Measurements from ENCODE around the gene DRAXIN. TPM values are rescaled to one million over a fixed set of nuclear protein-coding genes. Genes with fewer than 3 reads are reported as not detected.
A peak's percentile ranks its signal among the peaks of the same experiment; 100 is the strongest.

The DRAXIN gene
- total RNA-seq, 1 experiment from 2014 or later = 7.0 TPM

DNA sequence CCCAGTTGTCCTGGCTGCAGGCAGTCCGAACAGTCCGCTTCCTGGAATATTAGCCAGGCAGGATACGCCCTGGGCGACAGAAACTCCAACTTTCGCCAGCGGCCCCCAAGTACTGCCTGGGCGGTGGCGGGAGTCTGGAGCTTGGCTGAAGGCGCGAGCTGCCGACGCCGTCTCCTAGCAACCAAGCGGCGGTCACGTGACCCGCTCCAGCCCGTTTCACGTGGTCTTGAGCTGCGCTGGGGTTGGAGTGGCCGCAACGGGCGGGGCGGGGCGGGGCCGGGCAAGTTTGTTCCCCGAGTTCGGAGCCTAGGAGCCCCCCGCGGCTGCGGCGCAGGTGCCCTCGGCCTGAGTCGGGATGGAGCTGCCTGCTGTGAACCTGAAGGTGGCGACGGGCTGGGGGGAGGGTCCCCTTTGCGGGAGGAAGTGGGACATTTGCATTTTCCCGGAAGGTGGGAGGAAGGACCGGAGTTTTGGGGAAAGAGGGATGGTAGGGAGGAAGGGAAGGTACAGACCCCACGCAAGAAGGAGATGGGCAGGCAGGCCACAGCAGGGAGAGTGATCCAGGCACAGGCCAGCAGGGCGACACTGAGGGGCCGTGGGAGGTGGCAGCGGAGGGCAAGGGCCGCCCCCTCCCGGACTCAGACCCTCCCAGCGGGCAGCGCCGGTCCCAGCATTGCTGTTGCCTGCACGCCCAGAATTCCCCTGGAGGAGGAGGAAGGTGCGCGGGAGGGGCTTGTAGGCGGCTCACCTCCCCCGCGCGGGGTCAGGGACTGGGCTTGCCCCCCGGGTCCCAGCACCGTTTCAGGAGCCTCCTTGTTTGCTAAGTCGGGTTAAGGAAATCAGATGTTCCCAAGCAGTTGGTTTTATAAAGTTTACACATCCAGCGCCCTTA is 44.6 kb downstream of the DRAXIN start, which contains the start of gene AGTRAP:
Gene AGTRAP, plus strand, starts transcription at position 283 of the 892 bp plus-strand sequence. Its CDS starts 73 bp downstream, at position 356.
- peak; percentile 70 for DNase-seq (ENCODE audit: low spot score)

DNA sequence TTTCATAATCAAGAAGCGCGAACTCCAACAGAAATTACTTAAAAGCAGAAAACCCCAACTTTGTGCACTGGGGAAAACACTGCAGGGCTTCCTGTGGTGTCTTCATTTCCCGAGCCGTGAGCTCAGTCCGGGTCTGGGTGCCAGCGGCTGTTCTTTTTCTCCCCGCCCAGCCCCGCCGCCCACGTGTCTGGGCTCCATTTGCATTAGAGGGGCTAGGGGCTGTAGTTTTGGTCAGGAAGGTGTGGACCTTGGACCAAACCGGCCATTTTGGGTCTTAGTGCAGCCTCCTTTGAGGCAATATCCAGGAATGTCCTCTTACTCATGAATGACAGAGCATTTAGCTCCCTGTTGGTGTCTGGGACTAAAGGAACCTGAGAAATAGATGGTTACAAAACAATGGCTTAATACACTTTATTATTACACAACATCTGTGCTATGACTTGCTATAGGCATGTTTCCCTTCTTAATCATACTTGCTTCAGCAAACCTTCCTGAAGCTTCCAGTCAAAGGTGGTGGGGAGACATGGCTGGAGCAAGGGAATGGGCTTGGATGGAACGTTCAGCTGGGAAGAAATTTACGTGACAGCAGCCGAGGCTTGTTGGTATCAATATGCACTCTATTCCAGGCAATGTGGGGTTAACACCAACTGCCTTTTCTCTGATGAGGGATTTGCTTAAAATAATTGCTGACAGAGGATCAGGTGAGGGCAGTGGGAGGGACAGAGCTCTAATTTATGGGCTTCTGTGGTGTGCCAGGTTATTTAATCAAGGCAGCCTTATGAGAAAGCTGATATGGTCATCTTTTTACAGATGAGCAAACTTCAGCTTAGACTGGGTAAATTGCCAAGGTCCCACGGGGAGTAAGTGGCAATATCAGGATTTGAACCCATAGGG is 45.5 kb downstream of the DRAXIN start:
- DNase-seq (ENCODE audit: low spot score) = peak; percentile 17

DNA sequence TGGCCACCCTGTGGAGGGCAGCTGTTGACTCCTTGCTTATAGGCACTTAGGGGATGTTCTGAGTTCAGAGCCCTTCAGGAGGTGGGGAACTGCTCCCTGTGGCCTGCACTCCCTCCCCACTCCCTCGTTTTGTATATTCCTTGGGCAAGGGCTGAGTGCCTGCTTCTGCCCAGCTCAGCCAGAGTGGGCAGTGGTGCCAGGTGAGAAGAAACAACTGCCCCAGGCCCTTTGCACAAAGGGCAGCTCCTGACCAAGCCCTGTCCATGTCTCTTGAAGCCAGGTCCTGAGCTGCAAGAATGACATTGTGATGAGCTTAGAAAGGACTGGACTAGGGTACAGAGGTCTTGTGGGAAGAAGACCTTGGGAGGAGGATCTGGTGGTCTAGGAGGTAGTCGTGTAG is 46.6 kb downstream of the DRAXIN start:
- DNase-seq (ENCODE audit: low spot score) = no peak

DNA sequence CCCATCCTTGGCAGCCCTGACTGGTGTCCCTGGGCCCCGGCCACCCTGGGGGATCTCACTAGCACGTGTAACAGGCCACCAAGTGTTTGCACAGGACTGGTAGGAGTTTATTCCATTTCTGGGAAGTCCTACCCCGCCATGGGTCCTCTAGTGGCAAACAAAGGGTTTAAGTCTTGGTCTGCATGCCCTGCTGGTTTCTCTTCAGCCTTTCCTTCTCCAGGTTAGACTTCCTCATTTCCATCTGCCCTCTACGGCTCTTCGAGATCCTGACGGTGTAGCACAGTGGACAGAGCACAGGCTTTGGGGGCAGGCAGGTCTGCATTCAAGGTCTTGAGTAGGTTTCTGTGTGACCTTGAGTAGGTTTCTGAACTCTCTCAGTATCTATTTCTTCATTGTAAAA is 47.3 kb downstream of the DRAXIN start:
- no peak for DNase-seq (ENCODE audit: low spot score)

DNA sequence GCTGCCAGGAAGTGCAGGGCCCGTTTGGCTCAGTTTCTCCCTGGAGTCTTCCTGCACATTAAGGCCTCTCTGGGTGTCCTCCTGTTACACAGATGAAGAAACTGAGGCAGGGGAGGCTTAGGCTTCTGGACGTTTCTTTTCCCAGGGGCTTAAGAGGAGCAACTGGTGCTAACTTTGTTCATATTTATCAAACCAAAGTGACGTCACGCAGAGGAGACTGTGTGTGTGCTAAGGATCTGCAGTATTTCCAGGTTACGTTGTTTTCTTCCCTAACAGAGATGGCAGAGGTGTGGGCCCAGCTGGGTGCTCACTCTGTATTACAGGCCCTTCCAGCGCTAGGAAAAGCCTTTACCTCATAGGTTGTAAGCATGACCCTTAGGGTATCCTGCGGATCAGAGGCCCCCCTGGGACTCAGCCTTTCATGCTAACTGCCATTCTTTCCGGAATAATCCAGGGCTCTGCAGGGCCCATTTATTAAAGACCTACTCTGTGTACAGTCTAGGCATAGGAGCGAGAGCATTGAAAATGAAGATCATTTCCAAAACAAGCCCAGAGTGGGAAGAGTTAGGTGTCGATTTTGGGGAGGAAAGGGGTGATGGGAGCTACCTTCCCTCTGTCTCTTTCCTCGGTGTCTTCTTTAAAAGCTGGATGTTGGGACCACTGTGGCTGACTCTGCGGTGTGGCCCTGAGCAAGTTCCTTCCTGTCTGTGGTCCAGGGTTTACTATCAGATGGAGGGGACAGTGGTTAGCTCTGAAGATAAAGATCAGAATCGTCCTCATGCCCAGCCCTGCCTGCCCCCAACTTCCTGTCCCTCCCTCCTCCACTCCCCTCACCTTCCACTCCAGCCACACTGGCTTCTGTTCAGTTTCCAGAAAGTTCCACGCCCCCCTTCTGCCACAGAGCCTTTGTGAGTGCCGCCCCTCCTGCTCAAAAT is 49.0 kb downstream of the DRAXIN start:
- no peak for DNase-seq (ENCODE audit: low spot score)

DNA sequence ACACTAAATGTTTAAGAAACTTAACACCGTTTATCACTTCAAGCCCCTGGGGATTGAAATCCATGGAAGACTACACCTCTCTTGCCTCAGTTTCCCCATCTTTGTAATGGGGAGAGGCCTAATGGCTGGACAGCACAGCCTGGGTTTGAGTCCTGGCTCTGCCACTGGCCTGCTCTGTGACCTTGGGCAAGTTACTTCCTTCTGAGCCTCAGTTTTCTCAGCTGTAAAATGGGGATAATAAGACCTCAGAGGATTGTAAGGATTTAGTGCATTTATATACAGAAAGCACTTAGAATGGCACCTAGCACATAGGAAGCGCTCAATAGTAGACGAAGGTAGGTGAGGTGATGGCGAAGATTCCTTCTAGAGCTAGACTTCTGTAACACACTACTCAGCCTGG is 50.0 kb downstream of the DRAXIN start:
- no peak for DNase-seq (ENCODE audit: low spot score)

DNA sequence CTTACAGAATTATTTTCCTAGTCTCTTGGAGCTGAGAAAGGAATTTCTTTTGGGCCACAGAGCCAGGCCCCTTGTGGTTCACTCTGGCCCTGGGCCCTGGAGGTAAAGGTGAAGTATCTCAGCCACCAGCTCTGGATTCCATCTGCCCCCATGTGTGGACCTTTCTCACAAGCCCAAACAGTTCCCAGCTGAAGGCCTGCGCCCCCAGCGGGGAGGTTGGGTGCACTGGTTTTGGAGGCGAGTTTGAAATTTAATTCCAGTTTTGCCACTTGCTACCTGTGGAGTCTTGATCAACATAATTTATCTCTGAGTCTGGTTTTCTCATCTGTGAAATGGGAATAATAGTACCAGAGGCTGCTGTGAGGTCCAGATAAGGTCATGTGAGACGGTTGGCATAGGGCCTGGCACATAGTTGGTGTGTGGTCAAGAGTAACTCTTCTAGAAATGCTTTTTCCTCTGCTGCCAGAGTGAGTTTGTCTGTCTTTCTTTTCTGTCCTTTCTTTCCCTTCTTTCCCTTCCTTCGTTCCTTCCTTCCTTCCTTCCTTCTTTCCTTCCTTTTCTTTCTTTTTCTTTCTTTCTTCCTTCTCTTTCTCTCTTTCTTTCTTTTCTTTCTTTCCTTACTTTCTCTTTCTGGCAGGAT is 50.5 kb downstream of the DRAXIN start:
- no peak for DNase-seq (ENCODE audit: low spot score)

DNA sequence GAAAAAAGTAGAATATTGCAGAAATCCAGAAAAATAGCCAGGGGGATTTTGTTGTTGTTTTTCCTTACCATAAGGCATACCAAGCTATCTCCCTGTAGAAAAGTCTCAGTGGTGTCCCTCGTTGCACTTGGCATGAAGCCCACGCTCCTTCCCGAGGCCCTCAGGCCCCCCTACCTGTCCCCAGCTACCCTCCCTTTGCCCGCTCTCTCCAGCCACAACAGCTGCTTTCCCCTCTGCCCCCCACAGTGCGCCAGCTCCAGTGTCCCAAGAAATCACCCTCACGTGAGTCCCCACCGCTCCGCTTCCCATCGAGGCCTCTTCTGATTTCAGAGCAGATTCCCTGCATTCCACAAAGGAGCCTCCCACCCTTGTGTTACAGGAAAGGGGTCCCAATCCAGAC is 52.8 kb downstream of the DRAXIN start:
- DNase-seq (ENCODE audit: low spot score) = no peak

DNA sequence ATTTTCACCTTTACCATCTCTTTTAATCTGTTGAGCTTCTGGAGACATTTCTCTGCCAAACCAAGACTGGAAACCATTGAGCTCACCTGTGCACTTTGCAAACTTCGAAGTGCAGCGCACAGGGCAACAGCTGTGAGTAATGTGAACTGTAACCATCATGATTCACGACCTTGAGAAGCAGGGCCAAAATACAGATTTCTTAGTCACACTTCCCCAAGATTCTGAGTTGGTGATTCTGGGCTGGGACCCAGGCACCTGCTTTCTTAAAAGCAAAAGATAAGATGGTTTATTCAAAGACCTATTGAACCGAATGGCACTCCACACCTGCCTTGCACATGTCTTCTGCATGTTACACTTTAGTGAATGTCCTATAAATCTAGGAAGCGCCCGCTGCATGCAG is 54.6 kb downstream of the DRAXIN start:
- DNase-seq (ENCODE audit: low spot score) = peak; percentile 21

DNA sequence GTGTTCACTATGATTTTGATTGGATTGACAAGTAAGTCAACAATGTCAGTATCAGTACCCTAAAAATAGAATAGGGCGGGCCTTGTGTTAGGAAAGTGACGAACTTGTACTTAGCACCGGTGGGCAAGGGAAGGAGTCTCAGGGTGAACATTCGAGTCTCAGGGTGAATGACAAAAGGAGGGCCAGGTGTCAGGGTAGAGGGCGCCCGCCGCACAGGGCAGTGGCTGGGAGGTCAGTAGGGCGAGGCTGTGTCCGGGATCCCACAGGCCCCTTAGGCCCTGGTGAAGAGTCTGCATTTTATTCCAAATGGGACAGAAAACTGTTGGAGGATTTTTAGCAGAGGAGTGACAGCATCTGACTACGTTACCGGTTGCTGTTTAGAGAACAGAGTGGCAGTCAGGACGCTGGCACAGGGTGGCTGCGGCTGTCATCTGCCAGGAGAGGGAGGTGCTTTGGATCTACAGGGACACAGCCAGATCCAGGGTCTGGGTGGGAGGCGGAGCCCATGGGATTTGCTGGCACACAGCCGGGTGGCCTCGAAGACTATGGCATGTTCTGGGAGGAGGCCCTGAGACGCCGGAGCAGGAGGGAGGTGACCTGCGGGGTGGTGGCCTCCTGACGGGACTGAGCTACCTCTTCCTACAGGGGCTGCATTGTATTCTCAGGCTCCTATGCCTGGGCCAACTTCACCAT is 55.4 kb downstream of the DRAXIN start:
- DNase-seq (ENCODE audit: low spot score) = no peak

DNA sequence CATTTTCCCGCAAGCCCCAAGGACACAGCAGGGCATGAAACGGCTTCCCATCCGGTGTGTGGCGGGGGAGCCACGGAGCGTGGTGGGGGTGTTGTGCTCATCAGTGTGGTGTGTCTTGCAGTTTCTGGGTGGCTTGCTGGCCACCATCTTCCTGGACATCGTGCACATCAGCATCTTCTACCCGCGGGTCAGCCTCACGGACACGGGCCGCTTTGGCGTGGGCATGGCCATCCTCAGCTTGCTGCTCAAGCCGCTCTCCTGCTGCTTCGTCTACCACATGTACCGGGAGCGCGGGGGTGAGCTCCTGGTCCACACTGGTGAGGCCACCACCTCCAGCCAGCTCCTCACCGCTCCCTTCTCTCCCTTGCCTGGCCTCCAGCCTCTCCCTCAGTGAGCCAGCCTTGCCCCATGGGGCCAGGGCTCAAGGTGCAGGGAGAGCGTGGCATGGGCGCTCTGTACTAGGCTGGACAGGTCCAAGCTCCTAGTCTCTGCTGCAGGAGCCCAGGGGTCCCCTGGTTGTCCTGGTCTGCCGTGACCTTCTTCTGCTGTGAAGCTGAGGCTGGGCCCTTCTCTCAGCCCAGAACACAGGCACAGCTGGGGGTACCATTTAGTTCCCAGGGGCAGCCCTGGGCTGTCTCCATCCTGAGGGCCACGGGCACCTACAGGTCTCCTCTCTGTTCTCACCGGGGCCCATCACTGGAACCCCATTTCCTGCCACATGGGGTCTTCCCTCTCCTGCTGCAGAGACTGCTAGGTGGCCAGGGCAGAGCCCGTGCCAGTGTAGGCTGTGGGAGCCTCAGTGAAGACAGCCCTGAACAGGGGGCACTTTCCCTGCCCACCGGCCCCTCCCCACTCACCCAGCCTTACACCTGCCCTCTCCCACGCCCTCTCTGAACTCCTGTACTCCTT is 57.0 kb downstream of the DRAXIN start:
- no peak for DNase-seq (ENCODE audit: low spot score)

DNA sequence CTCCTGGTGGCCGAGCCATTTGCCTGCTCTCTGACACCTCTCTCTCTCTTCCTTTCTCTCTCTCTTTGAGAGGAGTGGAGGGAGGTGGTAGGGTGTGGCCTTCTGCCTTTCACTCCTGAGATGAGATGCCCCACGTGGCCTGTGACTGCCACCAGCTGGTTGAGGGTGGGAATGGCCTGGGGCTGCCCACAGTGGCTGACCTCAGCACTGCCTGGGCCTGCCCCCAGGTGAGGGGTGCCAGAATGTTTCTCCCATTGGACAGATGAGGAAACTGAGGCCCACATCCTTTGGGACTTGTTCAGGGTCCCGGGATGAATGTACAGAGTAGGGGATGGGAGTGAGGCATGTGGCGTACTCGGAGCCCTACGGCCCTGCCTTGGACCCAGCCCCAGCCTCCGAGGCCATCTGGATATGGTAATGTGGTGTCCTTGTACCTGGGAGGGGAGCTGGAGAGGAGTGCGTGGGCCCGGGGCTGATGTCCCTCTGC is 57.7 kb downstream of the DRAXIN start:
- DNase-seq (ENCODE audit: low spot score) = peak; percentile 52

DNA sequence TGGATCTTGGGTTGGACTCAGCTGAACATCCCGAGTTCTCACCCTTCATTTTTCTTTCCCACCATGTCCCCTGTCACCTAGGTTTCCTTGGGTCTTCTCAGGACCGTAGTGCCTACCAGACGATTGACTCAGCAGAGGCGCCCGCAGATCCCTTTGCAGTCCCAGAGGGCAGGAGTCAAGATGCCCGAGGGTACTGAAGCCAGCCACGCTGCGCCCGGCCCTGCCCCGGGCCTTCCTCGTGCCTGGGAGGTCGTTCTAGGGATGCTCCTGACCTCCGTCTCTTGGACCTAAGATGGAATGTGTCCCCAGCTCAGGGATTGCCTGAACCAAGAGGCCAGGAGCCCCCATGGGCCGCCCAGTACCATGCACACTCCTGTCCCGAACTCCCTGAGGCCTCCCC is 58.5 kb downstream of the DRAXIN start:
- DNase-seq (ENCODE audit: low spot score) = no peak

DNA sequence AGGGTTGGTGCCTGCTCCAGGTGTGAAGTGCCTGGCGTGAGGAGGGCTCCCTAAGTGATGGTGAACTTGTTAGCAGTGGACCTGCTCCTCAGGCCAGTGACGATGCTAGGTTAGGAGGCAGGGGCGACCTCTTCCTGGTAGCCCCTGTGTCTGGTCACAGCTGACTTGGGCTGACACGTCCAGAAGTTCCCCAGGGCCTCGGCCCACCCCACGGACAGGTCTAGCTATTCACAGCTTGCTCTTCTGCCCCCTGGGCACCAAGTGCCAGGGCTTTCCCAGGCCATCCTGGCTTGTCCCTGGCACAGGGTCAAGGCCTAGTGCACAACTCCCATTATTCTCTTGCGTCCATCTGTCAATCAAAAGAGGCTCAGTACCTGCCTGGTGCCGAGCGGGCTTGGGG is 59.6 kb downstream of the DRAXIN start:
- DNase-seq (ENCODE audit: low spot score) = no peak

DNA sequence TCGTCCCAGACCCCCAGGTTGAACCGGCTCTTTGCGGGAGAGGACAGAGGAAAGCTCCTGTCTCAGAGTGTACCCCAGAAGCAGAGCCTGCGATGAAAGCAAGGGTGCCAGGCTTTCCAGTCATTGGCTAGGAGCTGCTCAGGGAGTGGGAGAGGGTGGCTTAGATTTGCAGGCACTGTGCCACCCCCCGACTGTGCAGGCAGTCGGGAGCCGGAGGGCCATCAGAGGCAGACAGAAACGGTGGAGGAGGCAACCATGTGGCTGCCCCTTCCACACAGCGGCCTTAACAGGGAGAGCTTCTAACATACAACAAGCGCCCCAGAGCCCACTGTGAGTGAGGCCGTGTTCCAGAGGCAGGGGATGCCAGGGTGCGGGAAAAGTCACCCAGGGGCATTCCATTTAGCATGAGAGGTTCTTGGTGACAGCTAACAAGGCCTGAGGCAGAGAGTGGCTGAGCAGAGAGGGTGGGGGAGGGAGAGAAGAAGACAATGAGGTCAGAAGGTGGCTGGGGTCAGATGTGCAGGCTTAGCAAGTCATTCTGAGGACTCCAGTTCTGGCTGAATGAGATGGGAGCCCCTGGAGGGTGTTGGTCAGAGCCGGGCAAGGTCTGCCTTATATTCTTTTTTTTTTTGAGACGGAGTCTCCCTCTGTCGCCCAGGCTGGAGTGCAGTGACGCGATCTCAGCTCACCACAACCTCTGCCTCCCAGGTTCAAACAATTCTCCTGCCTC is 61.0 kb downstream of the DRAXIN start:
- no peak for DNase-seq (ENCODE audit: low spot score)

DNA sequence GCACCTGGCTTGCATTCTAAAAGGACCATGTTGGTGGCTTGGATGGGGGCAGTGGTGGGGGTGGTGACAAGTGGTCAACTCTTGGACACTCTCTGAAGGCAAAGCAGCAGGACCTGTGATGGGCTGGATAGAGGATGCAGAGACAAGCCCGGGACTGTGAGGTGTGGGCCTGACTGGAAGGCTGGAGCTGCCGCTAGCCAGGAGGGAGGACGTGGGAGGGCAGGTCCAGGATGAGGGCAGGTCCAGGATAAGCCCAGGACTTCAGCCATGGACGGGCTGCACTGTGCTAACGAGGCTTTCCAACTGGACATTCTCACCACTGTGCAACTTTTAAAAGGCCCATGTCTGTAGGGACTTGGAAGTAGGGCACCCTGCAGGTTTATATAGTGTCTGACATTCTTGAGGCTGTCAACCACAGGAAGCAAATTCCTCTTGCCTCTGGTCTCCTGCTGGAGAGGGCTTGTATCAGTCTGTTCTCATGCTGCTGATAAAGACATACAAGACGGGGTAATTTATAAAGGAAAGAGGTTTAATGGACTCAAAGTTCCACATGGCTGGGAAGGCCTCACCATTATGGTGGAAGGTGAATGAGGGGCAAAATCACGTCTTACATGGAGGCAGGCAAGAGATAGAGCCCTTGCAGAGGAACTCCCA is 62.2 kb downstream of the DRAXIN start:
- DNase-seq (ENCODE audit: low spot score) = peak; percentile 46

DNA sequence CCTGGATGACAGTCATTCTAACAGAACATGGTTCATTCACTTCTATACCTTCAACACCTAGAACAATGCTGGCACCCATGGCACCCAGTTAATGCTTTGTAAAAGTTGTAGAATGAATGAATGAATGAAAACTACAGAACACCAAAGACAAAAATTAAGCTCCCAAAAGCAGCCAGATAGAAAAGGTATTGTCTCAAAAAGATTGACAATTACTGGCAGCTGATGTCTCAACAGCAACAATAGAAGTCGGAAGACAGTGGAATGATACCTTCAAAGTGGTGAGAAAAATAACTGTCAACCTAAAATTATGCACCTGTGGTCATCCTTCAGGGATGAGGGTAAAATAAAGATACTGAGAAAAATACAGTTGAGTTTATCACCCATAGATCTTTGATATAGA is 65.5 kb downstream of the DRAXIN start:
- DNase-seq (ENCODE audit: low spot score) = no peak

DNA sequence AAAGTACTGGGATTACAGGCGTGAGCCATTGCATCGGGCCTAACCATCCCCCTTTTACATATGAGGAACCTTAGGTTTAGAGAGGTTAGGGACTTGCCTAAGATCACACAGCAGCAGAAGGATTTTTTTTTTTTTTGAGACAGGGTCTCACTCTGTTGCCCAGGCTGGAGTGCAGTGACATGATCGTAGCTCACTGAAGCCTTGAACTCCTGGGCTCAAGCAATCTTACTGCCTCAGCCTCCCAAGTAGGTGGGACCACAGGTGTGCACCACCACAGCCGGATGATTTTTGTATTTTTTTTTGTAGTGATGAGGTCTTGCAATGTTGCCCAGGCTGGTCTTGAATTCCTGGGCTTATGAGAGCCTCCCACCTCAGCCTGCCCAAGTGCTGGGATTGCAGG is 68.3 kb downstream of the DRAXIN start:
- no peak for DNase-seq (ENCODE audit: low spot score)
